Stimulated activated CD8-positive, alpha-beta memory T cell treated with anti-CD3 and anti-CD28 coated beads, Interleukin-15, amount 100 ng/mL, for 4 hours (primary cell): ENCODE results near the gene ZNF407.

Experiments
- DNase-seq, 2 donors: peaks; one replicate each; pipeline ENCODE4 v3.0.0-alpha.2; 2020; ENCODE audit warnings: low read depth in 2 of 2

ZNF407 gene

DNA sequence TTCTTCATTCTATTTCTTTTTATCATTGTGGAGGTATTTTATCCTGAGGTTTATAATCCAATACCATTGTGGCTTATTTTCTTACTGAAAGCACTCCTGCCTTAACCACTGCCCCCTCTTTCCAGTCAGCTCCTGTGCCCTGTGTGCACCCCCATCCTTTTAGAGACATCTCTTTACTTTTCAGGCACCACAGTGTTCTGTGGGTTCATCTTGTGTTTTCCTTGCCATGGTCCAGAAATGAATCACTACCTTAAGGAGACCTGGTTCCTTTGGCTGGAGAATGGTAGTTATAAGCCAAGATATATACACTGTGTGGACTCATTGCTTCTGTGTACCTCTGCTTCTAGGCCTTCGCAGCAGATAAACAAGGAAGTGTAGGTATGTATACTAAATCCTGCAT lies 332.9 kb downstream of the ZNF407 start:
- DNase-seq: no peak

DNA sequence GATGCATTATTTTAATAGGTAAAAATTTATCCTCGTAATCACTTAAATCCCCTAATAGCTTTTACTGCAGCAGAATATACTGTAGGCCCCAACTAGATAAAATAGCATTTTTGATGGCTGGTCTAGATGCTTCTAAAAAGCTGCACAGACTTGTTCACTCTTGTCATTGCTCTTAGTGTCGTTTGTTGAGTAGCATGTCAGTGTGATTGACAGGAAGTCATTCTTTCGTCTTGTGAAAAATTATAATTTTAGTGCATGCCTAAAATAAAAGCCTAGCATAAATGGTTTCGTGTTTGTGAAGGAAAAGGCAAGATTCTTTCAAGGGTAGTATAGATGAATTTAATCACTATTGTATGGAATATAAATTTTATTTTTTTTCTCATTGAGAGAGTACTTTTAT lies 336.3 kb downstream of the ZNF407 start:
- no peak for DNase-seq

DNA sequence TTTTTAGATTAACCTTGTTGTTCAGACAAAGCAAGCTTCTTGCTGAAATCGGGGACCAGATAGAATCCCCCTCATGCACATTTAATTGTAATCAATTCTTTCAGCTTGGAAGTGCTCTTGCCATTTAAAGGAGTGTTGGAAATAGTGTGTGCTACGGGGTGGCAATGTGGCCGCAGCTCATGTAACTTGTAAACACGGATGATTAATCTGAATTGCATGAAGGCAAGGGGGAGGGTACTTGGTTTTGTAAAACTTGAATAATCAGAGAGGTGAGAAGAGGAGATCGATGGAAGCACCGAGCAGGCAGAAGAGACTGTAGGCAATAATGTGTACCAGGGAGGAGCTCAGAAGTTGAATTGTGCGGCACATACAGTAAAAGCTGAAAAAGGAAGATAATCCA lies 337.8 kb downstream of the ZNF407 start:
- no peak for DNase-seq

DNA sequence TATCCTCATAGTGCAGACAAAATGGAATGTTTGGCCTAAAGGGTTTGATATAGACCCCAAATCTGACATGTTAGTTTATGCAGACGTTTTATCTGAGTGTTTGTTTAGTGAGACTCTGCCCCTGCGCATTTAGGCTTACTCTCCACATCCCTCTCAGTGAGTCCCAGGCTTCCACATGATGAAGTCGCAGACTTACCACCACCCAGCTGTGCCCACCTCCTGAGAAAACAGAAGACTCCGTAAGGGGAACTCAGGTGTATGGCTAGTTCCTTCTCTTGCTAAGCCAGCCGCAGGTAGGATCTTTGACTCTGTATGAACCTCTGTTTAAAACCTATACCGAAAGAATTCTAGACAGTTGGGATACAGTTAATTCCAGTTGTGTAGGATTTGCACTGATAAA lies 338.7 kb downstream of the ZNF407 start:
- DNase-seq: no peak

DNA sequence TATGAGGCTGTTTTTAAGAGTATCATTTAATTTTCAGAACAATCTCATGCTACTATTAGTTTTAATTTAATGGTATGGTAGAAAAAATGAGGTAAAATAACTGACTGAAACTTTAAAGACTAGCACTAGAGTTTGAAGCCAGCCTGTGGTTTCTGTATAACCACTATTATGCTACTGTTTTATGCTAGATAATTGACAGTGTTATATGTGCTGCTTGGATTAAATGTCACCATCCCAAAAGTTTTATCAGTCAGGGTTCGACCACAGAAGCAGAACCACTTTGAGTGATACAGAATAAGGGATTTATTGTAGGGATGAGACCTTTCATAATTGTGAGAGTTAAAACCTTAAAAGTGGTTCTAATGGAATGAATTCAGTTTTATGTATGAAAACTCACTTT lies 339.6 kb downstream of the ZNF407 start:
- no peak for DNase-seq

DNA sequence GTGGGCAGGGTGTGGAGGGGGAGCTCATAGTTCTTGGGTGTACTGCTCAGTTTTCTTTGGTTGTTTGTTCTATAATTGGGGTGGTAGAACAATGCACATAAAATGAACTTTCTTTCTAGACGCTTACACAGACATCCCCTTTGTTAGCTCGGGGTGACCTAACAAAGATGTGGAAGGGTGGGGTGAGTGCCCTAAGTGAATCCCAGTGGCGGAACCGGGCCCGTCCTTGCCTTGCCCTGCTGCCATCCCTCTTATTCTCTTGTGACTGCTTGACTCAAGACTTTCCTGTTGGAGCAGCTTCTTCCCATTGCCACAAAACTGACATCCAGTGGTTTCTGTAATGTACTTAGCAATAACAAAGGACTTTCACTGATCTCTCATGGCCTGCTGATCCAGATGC lies 343.2 kb downstream of the ZNF407 start:
- no peak for DNase-seq

DNA sequence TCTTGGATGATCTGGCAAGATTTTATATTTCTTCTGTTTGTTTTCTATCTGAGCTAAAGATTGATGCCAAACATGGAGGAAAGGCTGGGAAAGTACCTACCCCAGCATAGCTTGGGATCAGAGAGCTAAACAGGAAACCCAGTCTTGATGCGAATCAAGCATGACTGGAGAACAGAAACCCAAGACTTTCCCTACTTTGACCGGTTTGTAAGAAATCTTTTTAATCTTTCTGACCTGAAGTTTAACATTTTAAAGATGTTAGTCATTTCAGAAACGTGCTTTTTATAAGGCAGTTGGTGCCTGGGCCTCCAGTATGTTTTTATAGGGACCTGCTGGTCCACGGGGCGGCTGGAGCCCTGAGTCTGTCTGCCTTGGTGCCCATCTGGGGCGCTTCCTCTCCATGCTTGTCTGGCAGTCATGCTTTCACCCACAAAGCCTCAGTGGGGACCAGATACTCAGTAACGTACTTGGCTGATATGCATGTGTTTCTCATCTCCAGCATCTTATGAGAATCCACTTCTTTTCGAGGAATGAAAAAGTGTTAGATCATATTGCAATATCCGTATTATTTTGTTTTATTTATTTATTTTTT lies 344.7 kb downstream of the ZNF407 start:
- DNase-seq: no peak

DNA sequence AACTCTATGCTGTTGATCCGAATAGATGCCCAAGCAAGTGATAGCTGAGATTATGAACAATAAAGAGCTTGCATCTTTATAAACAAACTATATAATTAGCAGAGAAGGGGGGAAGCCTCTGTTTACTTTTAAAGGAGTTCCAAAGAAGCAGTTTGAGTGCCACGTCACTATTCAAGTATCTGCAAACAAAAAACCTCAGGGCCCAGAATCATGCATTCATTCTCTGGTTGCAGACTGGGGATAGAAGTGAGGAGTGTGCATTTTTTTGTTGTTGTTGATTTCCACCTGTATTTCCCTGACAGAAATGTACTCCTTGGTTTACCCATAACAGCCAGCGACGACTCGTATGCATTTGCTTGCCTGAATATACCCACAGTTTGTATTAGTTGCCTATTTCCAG lies 347.0 kb downstream of the ZNF407 start:
- no peak for DNase-seq

DNA sequence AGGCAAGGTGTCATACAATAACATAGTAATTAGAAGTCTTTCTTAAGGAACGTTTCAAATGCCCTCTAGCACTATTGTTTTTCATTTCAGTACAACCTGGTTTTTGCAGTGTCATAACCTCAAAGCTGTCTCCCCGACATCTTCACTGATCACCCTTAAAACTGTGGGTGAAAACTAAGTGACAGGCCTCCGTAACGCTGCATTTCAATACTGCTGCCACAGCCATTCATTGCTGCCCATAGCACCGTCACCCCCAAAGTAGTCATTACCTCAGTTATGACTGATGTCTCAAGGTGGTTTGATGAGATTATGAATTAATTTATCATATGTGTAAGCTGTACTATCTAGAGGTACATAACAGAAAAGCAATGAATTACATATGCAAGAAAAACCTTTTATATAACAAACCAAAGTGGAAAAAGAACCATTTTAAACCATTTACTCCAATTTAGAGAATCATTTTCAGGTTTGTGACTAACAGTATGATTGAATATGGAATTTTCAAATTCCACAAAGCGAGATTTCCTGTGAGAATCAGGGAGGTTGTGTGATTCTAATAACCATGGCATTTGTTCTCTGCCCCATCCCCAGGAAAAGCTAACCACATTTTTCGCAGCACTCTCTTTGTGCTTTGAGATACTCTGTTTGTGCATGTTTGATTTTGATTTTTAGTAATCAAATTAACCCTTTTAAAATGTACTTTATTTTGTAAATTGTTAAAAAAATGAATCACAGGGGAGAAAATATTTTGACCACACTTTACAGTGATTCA lies 348.3 kb downstream of the ZNF407 start:
- no peak for DNase-seq

DNA sequence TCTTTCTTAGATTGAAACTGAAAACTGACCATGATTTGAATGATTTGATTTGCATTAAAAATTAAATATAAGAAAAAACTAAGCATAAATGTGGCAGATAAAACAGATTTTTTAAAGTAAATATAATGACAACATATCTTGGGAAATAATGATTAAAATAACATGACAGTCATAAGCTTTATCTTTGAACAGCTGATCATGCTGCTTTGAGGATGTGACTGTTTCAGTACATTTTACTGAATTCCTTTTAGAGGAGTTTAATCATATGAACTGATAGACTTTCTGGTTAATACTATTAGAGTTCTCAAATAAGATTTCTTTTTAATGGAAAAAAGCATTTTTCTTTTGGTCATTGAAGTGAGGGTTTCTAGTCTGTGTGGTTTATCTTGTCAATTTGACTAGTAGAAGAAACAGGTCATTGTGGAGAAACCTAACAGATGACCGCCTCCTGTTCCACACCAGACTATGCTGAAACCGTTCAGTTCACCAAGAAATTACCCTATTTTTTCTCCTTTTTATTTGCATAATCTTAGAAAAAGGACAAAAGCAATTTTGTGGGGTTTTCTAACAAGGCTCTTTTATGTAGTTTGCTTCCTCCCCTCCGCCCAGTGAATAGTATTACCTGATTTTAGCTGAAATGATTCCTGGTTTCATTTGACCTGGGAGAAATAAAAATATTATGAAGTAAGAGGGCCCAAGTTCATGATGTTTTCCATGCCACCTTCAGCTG lies 349.1 kb downstream of the ZNF407 start:
- DNase-seq: no peak

DNA sequence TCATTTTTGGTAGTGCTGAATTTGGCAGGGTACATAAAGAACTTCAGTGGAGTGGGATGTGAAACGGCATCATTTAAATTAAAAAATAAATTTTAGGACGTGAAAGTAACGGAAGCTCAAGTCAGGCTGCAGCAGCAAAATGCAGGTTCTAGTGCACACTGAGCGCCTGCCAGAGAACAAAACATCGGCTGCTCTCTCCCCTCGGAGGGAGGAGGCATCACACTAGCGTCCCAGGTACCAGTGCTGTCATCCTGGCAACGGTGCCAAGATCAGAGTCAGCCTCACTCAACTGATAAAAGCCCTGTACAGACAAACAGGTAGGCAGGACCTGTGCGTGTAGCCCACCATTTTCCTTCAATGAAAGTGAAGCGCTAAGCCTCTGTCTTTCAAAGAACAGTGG lies 349.7 kb downstream of the ZNF407 start:
- DNase-seq: no peak

DNA sequence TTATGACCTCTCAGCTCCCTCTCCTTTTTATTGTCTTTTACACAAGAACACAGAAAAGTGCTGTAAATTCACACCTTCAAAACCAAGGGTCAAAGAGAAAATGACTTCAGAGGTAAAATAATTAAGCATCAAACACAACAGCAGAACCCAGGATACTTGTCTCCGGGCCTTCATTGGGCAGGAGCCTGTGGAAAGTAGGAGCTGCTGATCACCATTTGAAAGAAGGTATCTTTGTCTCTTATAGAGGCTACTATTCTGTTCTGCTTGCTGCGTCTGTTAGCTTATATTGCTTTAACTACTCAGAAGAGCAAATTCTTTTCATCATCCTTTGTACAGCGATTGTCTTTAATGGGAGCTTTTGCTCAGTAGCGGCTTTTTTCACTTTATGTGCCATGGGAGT lies 350.2 kb downstream of the ZNF407 start:
- no peak for DNase-seq

DNA sequence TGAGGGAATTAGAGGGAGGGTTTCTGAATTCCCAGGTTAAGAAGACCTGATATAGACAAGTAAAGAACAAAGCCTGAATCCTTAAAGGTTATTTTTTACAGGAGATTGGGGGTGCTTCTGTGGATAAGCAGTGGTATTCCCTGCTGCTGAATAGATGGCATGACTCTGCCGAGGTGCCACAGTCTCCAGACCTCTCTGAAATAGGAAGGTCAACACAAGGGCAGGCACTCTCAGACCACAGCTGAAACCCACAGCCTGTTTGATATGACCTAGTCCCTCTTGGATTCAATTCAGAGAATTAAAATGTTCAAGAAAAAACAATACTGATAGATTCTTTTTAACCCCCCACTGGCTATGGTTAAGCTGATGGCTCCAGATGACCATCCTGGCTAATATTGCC lies 351.9 kb downstream of the ZNF407 start:
- DNase-seq: no peak

DNA sequence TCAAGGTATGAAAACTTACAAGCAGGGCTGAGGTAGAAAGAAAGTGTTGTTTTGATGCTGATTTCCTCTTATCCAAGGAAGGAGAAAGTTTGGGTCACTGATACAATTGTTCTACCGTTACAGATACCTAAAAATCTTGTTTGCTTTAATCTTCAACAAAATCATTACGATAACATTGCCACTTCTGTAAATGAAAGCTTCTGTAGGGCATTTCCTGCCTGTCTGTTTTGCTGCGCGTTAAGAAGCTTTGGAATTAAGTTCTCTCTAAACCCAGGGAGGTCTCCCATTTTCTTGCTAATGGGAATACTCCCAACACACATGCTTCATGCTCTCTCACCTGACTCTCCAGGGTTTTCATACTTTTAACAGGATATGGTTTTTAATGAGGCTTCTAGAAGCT lies 352.8 kb downstream of the ZNF407 start:
- DNase-seq: no peak

DNA sequence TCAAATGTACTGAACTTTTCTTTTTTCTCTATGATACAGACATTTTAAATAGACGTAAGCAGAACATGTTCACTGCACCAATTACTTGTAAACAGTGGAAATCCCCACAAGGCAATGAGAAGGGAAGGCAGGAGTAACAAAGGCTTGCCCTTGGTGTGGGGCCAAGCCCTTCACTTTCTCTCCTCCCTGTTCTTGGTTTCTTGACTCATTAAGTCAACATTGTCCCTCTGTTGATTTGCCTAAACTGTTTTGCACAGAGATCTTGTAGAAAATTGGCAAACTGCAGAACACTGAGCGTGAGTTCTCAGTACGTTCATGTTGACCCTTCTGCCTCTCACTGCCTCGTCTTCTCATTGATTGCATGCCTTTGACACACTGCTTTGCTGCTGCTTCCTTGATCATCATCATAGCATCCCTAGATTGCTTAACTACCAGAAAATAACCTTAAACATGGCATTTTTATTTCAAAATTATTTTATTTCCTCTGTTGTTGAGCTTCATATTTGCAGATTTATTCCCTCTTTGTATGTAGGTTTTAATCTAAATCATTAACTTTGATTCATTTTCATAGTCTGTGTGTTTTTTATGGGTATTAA lies 353.6 kb downstream of the ZNF407 start:
- DNase-seq: no peak

DNA sequence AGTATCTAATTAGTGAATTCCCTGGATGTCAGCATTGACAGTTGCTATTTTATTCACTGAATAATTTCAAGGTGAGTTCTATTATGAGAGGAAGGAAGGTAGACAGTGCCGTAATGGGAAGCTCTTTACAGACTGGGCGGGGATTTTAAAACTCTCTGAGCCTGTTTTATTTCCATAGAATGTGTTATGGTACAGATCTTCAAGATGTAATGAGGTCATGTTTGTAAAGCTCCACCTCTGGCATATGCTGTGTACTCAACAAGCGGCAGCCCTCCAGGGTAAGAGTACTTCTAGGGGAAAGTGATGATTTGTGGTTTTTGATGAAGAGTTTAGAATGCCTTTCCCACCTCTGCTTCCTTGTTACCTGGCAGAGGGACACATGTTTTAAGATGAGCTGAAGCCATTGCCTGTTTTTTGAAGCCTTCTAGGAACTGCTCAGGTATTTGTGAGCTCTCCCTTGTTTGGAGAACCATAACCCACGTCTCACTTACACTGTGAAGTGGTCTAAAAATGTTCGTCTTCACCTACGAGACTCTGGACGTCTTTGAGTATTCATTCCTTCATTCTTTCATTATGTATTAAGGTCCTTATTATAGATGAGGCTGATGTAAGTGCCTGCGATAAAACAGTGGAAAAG lies 360.0 kb downstream of the ZNF407 start:
- no peak for DNase-seq

DNA sequence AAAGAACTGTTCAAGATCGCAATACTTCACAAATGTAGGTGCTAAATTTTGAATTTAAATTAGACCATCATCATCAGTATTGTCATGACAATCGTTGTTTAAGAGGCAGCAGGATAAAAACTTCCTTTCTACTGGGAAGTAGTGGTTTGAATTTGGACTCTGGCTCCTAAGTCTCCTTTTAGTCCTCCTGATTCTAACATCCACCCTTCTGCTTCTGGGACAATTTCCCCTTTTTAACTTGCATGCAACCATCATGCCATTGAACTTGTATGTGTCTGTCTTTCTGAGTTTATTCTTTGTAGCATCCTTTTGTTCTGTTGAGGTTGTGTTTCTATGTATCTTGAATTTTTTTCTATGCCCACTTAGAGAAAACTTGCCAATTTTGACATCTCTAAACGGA lies 361.5 kb downstream of the ZNF407 start:
- no peak for DNase-seq

DNA sequence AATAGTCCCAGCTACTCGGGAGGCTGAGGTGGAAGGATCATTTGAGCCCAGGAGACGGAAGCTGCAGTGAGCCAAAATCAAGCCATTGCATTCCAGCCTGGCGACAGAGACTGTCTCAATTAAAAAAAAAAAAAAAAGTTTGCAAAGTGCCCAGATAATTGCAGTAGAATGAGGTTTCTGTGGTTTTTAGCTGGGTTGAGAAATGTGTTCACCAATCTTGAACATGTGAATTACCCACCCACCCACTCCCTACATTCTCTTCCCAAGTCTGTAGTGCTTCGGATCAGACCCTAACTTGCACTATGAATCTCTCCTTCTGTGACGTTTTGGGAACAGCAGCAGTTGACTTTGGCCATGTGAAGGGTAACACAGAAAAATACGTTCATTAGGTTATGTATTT lies 363.9 kb downstream of the ZNF407 start:
- DNase-seq: no peak

DNA sequence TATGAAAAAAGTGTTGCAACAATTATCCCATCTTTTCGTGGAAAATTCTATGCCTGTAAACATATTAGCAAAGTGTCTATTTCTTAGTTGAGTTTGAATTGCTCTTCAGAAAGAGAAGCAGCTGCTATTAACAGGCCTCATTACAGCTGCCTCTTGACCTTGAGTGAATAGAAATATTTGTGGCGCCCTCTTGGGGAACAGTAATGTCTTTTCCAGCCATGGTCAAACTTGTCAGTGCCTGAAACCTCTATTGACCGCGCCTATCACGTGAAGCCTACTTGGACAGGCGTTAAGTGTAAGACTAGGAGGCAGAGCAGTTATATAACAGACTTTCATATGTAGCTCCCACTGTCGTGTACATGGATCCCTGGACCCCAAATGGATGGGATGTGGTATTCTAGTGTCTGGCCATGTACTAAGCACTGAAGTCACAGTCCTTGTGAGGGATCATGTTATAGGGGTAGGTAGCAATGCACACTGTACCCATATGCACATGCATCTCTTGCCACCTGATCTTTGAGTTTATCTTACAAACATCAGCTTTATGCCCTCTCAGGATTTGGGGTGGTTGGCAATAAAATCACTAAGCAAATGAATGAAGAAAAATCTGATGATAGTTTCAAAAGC lies 366.3 kb downstream of the ZNF407 start:
- DNase-seq: no peak

DNA sequence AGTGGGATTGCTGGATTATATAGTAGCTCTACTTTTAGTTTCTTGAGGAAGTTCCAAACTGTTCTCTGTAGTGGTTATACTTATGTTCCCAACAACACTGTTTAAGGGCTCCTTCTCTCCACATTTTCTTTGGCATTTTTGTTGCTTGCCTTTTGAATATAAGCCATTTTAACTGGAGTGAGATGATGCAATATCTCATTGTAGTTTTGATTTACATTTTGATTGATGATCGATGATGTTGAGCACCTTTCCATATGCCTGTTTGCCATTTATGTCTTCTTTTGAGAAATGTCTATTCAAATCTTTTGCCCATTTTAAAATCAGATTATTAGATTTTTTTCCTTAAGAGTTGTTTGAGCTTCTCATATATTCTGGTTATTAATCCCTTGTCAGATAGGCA lies 368.0 kb downstream of the ZNF407 start:
- no peak for DNase-seq

DNA sequence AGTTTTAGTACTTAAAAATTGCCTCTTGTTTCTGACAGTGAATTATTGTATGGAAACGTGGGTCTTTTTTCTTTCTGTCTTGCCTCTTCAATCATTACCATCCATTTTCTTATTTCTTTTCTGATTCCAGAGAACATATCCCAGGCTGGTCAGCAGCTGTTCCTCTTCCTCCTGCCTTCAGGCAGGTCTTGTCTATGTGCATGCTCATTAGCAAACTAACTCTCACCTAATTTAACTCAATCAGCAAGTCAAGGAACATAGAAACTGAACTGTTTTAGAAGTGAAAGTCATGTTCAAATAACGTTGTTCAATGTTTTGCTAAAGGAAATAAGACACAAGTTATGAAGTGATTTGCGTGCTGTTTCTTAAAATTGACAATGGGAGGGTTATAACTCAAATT lies 369.8 kb downstream of the ZNF407 start:
- no peak for DNase-seq

DNA sequence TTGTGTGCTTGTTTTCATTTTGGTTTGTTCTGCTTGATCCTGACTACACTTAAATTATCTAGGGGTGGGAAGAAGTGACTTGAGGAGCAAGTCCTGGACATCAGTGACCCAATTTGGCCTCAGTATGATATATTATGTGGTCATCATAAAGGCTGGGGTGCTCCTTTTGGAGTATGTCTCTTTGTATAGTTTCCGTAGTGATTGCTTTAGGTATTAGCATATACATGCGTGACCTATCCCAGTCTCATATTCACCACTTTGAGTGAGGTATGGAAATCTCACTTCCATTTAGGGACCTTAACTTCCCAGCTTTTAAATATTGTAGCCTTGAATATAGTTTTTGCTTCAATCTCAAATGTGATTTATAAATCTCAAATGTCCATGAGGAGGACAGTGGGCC lies 370.3 kb downstream of the ZNF407 start:
- DNase-seq: no peak
